HepG2 (cell line): ENCODE measurements around the gene CMKLR1. TPM values are rescaled to one million over a fixed set of nuclear protein-coding genes. Genes with fewer than 3 reads are reported as not detected.

Source experiments
- ATAC-seq: fragments of 200-7000 bp; cut with Tn5 transposase; 3 replicates; pipeline ENCODE4 v1.9.1; 2020; ENCODE audit warnings: mild to moderate bottlenecking, moderate library complexity
- BruUV-seq: library from RNA; stranded (reverse); fragments of 400-500 nt; replicated peaks from 2 replicates; lab custom pipeline; 2021; lab: Mats Ljungman, UMichigan
- CTCF ChIA-PET: fragments of 300-600 bp; formaldehyde crosslinking; extraction: SDS; loops from one replicate; lab custom pipeline; 2021; ENCODE audit warnings: low total read pairs, inconsistent platforms, low intra/inter-chr PET ratio; lab: Yijun Ruan, JAX
- POLR2A ChIA-PET: fragments of 350-600 bp; sonication (Branson Sonifier 250); formaldehyde crosslinking; loops from one replicate; lab custom pipeline; 2020; ENCODE audit warnings: antibody characterized with exemption, inconsistent platforms; lab: Yijun Ruan, JAX
- DNase-seq: peaks from one replicate; pipeline ENCODE4 v3.0.0-alpha.2; 2015; ENCODE audit warnings: low spot score
- FAIRE-seq: peaks from 3 replicates; lab custom pipeline; 2011; peaks lifted over from hg19 to GRCh38; lab: Jason Lieb, UNC
- H2AFZ ChIP-seq: one replicate; pipeline ENCODE4 v1.6.1; 2011; ENCODE audit warnings: low read length, inconsistent platforms
- H3K27ac ChIP-seq: fragments of 300-600 bp; 3 replicates; pipeline ENCODE4 v1.8.0; 2011; ENCODE audit warnings: mixed run types, mild to moderate bottlenecking, mixed read lengths, low read length, inconsistent platforms; ENCODE audit not compliant: insufficient read depth; ENCODE audit errors: extremely low read length
- H3K27me3 ChIP-seq, 2 experiments: fragments of 200-600 bp in 1 of 2; 2 replicates in 1 of 2; 3 replicates in 1 of 2; pipeline versions ENCODE4 v1.6.0 to v1.8.0; 2011; ENCODE audit warnings: low read length in 2 of 2, mild to moderate bottlenecking in 2 of 2, moderate library complexity in 2 of 2, inconsistent platforms in 1 of 2; ENCODE audit not compliant: insufficient read depth in 2 of 2, control insufficient read depth in 1 of 2
- H3K36me3 ChIP-seq, 2 experiments: fragments of 200-600 bp in 1 of 2; replicated peaks in 1 of 2; 2 replicates in 1 of 2; 3 replicates in 1 of 2; pipeline versions ENCODE4 v1.5.1 to v1.8.0; 2011; ENCODE audit warnings: low read length in 2 of 2, inconsistent platforms in 1 of 2; ENCODE audit not compliant: insufficient read depth in 2 of 2, control insufficient read depth in 1 of 2
- H3K4me1 ChIP-seq: 2 replicates; pipeline ENCODE4 v1.5.1; 2012; ENCODE audit warnings: low read length, inconsistent platforms; ENCODE audit not compliant: insufficient read depth
- H3K4me2 ChIP-seq: 2 replicates; pipeline ENCODE4 v1.6.0; 2011; ENCODE audit warnings: low read depth, low read length, inconsistent platforms
- H3K4me3 ChIP-seq, 3 experiments: fragments of 200-600 bp in 1 of 3; sonication (generic), shearing (Covaris generic) in 1 of 3; replicated peaks in 1 of 3; 2 replicates each; pipeline ENCODE4 v1.5.1; 2011 to 2016; ENCODE audit warnings: low read length in 3 of 3, inconsistent platforms in 2 of 3, low read depth in 2 of 3, mild to moderate bottlenecking in 2 of 3, control low read depth in 1 of 3, mixed read lengths in 1 of 3; ENCODE audit not compliant: insufficient read depth in 1 of 3
- H3K79me2 ChIP-seq: one replicate; pipeline ENCODE4 v1.6.1; 2011; ENCODE audit warnings: low read length, inconsistent platforms; ENCODE audit not compliant: insufficient read depth
- H3K9ac ChIP-seq: 2 replicates; pipeline ENCODE4 v1.6.0; 2011; ENCODE audit warnings: mild to moderate bottlenecking, low read depth, low read length, inconsistent platforms; ENCODE audit not compliant: insufficient read depth
- H3K9me3 ChIP-seq: 2 replicates; pipeline ENCODE4 v1.5.1; 2012; ENCODE audit warnings: mild to moderate bottlenecking, low read length
- H4K20me1 ChIP-seq: 2 replicates; pipeline ENCODE4 v1.6.0; 2011; ENCODE audit warnings: inconsistent platforms, mild to moderate bottlenecking, low read length, moderate library complexity; ENCODE audit not compliant: insufficient read depth
- CBFB ChIP-seq: sonication (generic); formaldehyde crosslinking; IDR thresholded peaks from 2 replicates; pipeline ENCODE4 v1.4.0; 2020; ENCODE audit warnings: missing genetic modification reagents
- FOXO1 ChIP-seq: sonication (generic); formaldehyde crosslinking; IDR thresholded peaks from 2 replicates; pipeline ENCODE4 v1.4.0; 2020; ENCODE audit warnings: missing genetic modification reagents
- PHF8 ChIP-seq: sonication (generic); formaldehyde crosslinking; IDR thresholded peaks from 2 replicates; pipeline ENCODE4 v1.5.0; 2020; ENCODE audit warnings: missing genetic modification reagents
- TCF7 ChIP-seq: sonication (generic); IDR thresholded peaks from 2 replicates; pipeline ENCODE4 v1.6.1; 2016; ENCODE audit warnings: antibody characterized with exemption, low read depth
- ZNF256 ChIP-seq: sonication (generic); formaldehyde crosslinking; conservative IDR thresholded peaks from 2 replicates; pipeline ENCODE4 v1.4.0; 2020; ENCODE audit warnings: missing genetic modification reagents
- ZNF333 ChIP-seq: sonication (generic); formaldehyde crosslinking; IDR thresholded peaks from 2 replicates; pipeline ENCODE4 v1.4.0; 2020; ENCODE audit warnings: mild to moderate bottlenecking, missing genetic modification reagents, borderline replicate concordance
- ZNF577 ChIP-seq: sonication (generic); formaldehyde crosslinking; IDR thresholded peaks from 2 replicates; pipeline ENCODE4 v1.4.0; 2020; ENCODE audit warnings: mild to moderate bottlenecking, low read depth, missing genetic modification reagents, borderline replicate concordance
- ZNF780A ChIP-seq: sonication (generic); formaldehyde crosslinking; IDR thresholded peaks from 2 replicates; pipeline ENCODE4 v1.8.0; 2022; ENCODE audit warnings: mild to moderate bottlenecking, missing genetic modification reagents, moderate library complexity
- ZSCAN29 ChIP-seq: sonication (generic); formaldehyde crosslinking; conservative IDR thresholded peaks from 2 replicates; pipeline ENCODE4 v1.4.0; 2020; ENCODE audit warnings: mild to moderate bottlenecking, missing genetic modification reagents
- WGBS: methylation state at CpG from one replicate; pipeline ENCODE4 v1.1.6; 2017; ENCODE audit warnings: low lambda C conversion rate; 5-methylcytosine and 5-hydroxymethylcytosine counted together
- in situ Hi-C: cut with HindIII; loops from 2 replicates; pipeline ENCODE4 v1.10.0; 2017; ENCODE audit warnings: low pct_unique_long_range_greater_than_20kb; ENCODE audit not compliant: extremely low pct_ligation_motif_present
- intact Hi-C: fragments of 100-400 bp; cut with micrococcal nuclease; formaldehyde crosslinking; loops from one replicate; pipeline ENCODE4 v1.10.0; 2022; ENCODE audit not compliant: unreplicated experiment
- polyA plus RNA-seq, 8 experiments: library from polyadenylated mRNA; depleted of rRNA in 3 of 8; stranded (reverse) in 7 of 8; unstranded in 1 of 8; fragments of >200 nt; fragmentation: Illumina TruSeq in 4 of 8; extraction: Trizol in 4 of 8; gene quantifications; 2 replicates each; pipeline versions ENCODE4 v1.2.1 to v1.2.3, GENCODE V29; 2011 to 2016; ENCODE audit warnings: low read depth in 4 of 8, missing spikeins in 1 of 8, mixed read lengths in 1 of 8; ENCODE audit not compliant: insufficient read depth in 1 of 8
- total RNA-seq, 5 experiments: library from RNA; depleted of rRNA; stranded (reverse); fragments of >200 nt; fragmentation: Illumina TruSeq; extraction: Trizol; gene quantifications; 2 replicates each; pipeline ENCODE4 v1.2.3, GENCODE V29; 2016; ENCODE audit warnings: low read depth in 1 of 5
- TF ChIP-seq, protein P1 (sequence below): sonication (generic); formaldehyde crosslinking; IDR thresholded peaks from 2 replicates; pipeline ENCODE4 v1.5.1; 2020; ENCODE audit warnings: mild to moderate bottlenecking, missing genetic modification reagents
- TF ChIP-seq, protein P2 (sequence below): fragments of 450-650 bp; IDR thresholded peaks from 2 replicates; pipeline ENCODE4 v1.6.1; 2016
- TF ChIP-seq, protein P3 (sequence below): sonication (generic); formaldehyde crosslinking; IDR thresholded peaks from 2 replicates; pipeline ENCODE4 v1.4.0; 2020; ENCODE audit warnings: missing genetic modification reagents
- TF ChIP-seq, protein P4 (sequence below), 2 experiments: sonication (generic) in 1 of 2; formaldehyde crosslinking in 1 of 2; IDR thresholded peaks; 2 replicates each; pipeline versions ENCODE4 v1.4.0 to v1.6.1; 2016 to 2020; ENCODE audit warnings: borderline replicate concordance in 1 of 2, low read depth in 1 of 2, mild to moderate bottlenecking in 1 of 2, missing genetic modification reagents in 1 of 2

The CMKLR1 gene
- total and polyA plus RNA-seq, 2 of the 13 experiments (the other 11 are each of a cell fraction or from before 2014, with no cell fraction given), result not detected

DNA sequence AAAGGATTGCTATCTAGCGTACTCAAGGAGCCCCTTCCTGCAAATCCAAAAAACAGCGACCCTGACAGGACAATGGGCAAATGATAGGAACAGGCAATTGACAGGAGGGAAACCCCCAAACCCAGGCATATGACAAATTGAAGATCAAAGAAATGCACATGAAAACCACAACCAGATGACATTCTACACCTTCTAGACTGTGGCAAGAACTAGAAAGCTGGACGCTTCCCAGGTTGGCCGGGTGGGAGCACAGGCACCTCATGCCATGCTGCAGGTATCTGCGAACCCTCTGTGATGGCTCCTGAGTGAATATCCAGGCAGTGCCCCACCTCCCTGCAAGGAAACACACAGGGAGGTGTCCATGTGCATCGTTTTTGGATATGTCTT is 37.1 kb downstream of the CMKLR1 start (continued):
- TF ChIP-seq, protein P1, sequence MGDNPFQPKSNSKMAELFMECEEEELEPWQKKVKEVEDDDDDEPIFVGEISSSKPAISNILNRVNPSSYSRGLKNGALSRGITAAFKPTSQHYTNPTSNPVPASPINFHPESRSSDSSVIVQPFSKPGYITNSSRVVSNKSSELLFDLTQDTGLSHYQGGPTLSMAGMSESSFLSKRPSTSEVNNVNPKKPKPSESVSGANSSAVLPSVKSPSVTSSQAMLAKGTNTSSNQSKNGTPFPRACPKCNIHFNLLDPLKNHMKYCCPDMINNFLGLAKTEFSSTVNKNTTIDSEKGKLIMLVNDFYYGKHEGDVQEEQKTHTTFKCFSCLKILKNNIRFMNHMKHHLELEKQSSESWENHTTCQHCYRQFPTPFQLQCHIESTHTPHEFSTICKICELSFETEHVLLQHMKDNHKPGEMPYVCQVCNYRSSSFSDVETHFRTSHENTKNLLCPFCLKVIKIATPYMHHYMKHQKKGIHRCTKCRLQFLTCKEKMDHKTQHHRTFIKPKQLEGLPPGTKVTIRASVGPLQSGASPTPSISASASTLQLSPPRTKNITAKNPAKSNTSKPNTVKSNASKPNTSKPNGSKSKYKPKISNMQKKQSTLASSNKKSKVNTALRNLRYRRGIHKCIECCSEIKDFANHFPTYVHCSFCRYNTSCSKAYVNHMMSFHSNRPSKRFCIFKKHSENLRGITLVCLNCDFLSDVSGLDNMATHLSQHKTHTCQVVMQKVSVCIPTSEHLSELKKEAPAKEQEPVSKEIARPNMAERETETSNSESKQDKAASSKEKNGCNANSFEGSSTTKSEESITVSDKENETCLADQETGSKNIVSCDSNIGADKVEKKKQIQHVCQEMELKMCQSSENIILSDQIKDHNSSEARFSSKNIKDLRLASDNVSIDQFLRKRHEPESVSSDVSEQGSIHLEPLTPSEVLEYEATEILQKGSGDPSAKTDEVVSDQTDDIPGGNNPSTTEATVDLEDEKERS (CRISPR knock-in tag), result no peak
- no peak for TF ChIP-seq ZSCAN29 (CRISPR knock-in tag)
- TF ChIP-seq FOXO1 (CRISPR knock-in tag), result no peak
- no peak for TF ChIP-seq CBFB
- no peak for TF ChIP-seq PHF8

DNA sequence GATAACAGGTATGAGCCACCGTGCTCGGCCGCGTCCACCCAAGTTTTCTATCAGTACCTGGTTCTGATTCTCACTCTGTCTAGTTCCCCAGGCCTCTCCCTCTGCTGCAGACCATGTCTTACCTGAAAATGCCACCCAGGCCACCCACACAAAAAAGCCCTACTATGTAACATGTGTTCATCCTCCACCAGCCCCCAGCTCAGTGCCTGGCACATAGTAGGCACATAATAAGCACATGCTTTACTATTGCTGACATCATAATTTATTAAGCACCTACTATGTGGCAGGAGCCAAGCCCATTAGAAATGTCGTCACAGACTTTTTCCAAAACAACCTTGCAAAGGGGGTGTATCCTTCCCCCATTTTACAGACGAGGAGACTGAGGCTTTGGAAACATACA is 37.8 kb downstream of the CMKLR1 start:
- no peaks in the 10 kb centered on the region for H3K79me2 ChIP-seq
- POLR2A ChIA-PET, result no interaction called here
- ATAC-seq (no peak), DNase-seq (no peak), FAIRE-seq (no peak)
- H3K4me1 ChIP-seq, result peaks cover 46% of the 10 kb centered on the region
- WGBS, result 67% methylated on average over 6 of the region's 6 CpGs
- no peak overlapping the region for H3K27ac ChIP-seq
- CTCF ChIA-PET, result no interaction called here
- H3K4me2 ChIP-seq, result no peak overlapping the region
- H3K9ac ChIP-seq, result no peak overlapping the region
- H3K27me3 ChIP-seq, result peaks cover 2 to 16% of the 10 kb centered on the region in 2 experiments; a peak in 3 of 5 replicates
- H3K4me3 ChIP-seq, result no peak overlapping the region
- H3K9me3 ChIP-seq, result no peaks in the 10 kb centered on the region
- H2AFZ ChIP-seq, result no peak overlapping the region
- BruUV-seq, result no TSS peak
- H4K20me1 ChIP-seq, result no peaks in the 10 kb centered on the region
- H3K36me3 ChIP-seq, result no peaks in the 10 kb centered on the region
- in situ Hi-C loops, result no loop called here
- intact Hi-C loops, result no loop called here
- TF ChIP-seq, protein P2, sequence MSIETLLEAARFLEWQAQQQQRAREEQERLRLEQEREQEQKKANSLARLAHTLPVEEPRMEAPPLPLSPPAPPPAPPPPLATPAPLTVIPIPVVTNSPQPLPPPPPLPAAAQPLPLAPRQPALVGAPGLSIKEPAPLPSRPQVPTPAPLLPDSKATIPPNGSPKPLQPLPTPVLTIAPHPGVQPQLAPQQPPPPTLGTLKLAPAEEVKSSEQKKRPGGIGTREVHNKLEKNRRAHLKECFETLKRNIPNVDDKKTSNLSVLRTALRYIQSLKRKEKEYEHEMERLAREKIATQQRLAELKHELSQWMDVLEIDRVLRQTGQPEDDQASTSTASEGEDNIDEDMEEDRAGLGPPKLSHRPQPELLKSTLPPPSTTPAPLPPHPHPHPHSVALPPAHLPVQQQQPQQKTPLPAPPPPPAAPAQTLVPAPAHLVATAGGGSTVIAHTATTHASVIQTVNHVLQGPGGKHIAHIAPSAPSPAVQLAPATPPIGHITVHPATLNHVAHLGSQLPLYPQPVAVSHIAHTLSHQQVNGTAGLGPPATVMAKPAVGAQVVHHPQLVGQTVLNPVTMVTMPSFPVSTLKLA, result peak; percentile 41; the same call in 1 of the 2 replicates
- TF ChIP-seq, protein P3, sequence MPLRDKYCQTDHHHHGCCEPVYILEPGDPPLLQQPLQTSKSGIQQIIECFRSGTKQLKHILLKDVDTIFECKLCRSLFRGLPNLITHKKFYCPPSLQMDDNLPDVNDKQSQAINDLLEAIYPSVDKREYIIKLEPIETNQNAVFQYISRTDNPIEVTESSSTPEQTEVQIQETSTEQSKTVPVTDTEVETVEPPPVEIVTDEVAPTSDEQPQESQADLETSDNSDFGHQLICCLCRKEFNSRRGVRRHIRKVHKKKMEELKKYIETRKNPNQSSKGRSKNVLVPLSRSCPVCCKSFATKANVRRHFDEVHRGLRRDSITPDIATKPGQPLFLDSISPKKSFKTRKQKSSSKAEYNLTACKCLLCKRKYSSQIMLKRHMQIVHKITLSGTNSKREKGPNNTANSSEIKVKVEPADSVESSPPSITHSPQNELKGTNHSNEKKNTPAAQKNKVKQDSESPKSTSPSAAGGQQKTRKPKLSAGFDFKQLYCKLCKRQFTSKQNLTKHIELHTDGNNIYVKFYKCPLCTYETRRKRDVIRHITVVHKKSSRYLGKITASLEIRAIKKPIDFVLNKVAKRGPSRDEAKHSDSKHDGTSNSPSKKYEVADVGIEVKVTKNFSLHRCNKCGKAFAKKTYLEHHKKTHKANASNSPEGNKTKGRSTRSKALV (CRISPR knock-in tag), result no peak
- TF ChIP-seq TCF7 (no peak), ZNF577 (CRISPR knock-in tag) (no peak), ZNF780A (no peak), ZNF256 (CRISPR knock-in tag) (no peak), ZNF333 (no peak)
- TF ChIP-seq, protein P4, sequence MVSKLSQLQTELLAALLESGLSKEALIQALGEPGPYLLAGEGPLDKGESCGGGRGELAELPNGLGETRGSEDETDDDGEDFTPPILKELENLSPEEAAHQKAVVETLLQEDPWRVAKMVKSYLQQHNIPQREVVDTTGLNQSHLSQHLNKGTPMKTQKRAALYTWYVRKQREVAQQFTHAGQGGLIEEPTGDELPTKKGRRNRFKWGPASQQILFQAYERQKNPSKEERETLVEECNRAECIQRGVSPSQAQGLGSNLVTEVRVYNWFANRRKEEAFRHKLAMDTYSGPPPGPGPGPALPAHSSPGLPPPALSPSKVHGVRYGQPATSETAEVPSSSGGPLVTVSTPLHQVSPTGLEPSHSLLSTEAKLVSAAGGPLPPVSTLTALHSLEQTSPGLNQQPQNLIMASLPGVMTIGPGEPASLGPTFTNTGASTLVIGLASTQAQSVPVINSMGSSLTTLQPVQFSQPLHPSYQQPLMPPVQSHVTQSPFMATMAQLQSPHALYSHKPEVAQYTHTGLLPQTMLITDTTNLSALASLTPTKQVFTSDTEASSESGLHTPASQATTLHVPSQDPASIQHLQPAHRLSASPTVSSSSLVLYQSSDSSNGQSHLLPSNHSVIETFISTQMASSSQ (IDR thresholded peaks at IDR 0.05; ENCODE audit: low read depth), result no peak
- TF ChIP-seq, protein P4 (CRISPR knock-in tag; IDR thresholded peaks at IDR 0.05; ENCODE audit: borderline replicate concordance), result no peak
